ENCODE results near the gene DUSP1.

- TF ChIP-seq CTCF (IDR thresholded peaks at IDR 0.05) (no peak), EP300 (IDR thresholded peaks at IDR 0.05) (no peak), POLR2AphosphoS5 (IDR thresholded peaks at IDR 0.05) (peak in 1 of 2 donors; percentile 30)
These were observed 2.8 kb upstream of the DUSP1 start for GRCh38 chr5:172773481-172774469.

Data from upper lobe of left lung (tissue), 4 donors.